GM19397 (cell line): ENCODE results near the gene SERPINA6.
"Not testable (repeated sequence)": the region's sequence is repeated elsewhere in the genome, so short reads cannot be mapped to it uniquely, and the experiment has no call there.

Experiments used
- ATAC-seq: cut with Tn5 transposase; IDR thresholded peaks from one replicate; pipeline ENCODE4 v1.9.1; 2021; ENCODE audit warnings: mild to moderate bottlenecking, moderate library complexity; ENCODE audit not compliant: unreplicated experiment

Gene SERPINA6

DNA sequence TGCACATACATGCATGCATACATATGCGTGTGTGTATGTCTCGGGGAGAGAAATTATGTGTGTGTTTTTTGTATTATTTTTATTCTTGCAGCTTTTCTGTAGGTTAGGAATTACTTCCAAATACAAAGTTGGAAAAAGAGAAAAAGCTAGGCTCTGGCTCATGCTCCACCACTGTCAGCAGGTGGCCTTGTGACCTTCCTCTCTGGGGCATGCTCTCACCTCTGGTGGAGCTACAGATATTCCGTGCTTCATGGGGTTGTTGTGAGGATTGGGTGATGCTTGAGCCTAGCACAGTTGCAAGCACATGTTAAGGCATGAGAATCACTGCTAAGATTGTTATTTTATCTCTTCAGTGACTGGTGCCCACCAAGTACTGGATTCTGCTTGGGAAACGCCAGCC is 6.7 kb upstream of the SERPINA6 start:
- ATAC-seq, result no peak

DNA sequence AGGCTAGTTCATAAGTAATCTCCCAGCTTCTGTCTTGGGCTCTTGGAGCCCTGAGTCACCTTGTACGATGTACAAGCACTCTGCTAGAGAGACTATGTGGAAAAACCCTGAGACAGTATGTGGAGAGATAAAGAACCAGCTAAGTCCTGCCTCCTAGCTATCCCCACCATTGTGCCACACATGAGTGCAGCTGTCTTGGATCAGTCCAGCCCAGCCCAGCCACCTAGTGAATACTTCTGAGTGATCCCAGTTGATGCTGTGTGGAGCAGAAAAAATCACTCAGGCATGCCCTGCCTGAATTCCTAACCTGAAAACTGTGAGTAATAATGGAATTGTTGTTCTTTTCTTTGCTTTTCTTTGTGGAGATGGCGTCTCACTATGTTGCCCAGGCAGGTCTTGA is 5.1 kb upstream of the SERPINA6 start:
- no peak for ATAC-seq

DNA sequence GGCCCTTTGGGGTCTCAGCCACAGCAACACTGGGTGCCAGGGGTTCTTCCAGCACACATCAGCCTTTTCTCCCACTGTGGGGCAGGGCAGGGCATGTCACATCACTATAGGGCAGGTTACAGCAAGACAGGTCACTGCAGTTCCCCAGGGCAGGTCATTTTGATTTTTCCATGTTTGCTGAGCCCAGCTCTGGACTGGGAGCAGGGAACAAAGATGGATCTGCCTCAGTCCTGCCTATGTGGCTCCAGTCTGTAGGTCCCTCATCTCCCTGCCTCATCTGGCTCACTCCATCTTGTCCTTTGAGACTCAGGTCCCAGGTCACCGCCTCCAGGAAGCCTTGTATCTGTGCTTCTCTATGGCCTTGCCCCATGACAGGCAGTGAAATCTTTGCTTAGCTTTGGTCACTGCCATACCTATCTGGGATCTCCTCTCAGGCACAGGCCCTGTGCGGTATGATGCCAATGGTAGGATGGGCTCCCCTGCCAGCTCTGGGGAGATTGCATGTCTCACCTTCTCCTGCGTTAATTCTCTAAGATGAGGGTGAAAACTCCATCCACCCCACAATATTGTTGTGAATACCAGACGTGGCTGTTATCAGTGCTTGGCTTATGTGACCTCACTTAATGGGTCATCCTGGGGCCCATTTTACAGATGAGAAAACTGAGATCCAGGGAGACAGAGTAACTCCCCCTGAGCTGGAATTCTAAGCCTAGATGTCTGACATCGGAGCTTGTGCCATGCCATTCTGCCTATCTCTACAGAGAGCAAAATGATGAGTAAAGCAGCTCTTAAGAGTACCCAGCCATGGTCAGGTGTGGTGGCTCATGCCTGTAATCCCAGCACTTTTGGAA is 1.5 kb downstream of the SERPINA6 start:
- no peak for ATAC-seq

- no peak for ATAC-seq
These were observed 2.9 kb downstream of the SERPINA6 start for GRCh38 chr14:94320243-94320642.

GRCh38 chr14:94317259-94317658 is 5.9 kb downstream of the SERPINA6 start:
- ATAC-seq, result no peak

DNA sequence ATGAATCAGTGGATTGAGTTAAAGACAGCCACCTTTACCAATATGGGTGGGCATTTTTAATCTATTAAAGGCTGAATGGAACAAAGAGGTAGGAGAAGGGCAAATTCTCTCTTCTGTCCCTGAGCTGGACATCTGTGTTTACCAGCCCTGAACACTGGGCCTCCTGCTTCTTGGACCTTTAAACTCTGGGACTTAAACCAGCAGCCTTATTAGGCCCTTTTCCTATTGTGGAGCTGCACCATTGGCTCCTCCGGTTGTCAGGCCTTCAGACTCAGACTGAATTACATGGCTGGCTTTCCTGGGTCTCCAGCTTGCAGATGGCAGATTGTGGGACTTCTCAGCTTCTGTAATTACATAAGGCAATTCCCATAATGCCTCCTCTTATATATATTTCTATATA is 6.4 kb downstream of the SERPINA6 start:
- no peak for ATAC-seq

DNA sequence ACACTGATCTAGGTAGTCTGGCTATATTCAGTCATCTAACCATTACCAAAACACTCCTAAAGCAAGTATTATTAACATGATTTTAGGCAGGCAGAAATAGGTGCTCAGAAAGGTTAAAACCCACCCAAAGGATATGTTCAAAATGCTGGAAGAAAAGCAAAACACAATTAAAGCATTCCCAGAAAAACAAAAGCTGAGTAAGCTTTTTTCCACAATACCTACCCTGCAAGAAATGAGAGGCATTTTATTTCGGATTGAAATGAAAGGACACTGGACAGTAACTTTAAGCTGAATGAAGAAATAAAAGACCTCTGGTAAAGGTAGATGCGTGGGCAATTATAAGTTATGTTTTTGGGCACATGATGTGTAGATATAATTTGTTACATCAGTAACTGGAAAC is 8.2 kb downstream of the SERPINA6 start:
- ATAC-seq, result no peak

DNA sequence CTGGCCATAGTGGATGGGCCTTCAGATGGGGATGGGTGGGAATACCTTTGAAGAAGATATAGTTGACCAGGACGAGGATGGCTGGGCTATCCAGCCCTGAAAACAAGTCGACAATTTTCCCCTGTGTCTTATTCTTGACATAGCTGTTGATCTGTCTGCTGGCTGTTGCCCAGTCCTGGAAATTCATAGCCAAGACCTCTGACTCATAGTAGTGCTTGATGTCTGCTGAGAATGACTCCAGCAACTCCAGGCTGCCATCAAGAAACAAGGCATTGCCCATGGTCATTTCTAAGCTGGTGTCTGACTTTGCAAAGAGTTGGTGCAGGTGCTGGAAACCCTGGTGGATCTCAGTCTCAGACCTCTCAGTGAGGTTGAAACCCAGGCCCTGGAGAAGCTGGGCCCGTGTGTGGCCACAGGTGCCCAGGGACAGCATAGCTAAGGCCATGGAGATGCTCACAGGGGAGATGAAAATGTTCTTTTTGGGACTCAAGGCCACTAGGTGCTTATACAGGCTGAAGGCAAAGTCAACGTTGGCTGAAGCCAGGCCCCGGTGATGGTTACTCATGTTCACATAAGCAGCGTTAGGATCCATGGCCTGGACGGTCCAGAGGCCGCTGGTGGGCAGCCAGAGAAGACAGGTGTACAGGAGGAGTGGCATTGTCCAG is 9.0 kb downstream of the SERPINA6 start:
- no peak for ATAC-seq

- no peak for ATAC-seq
These were observed 10.5 kb downstream of the SERPINA6 start for GRCh38 chr14:94312481-94313246.

DNA sequence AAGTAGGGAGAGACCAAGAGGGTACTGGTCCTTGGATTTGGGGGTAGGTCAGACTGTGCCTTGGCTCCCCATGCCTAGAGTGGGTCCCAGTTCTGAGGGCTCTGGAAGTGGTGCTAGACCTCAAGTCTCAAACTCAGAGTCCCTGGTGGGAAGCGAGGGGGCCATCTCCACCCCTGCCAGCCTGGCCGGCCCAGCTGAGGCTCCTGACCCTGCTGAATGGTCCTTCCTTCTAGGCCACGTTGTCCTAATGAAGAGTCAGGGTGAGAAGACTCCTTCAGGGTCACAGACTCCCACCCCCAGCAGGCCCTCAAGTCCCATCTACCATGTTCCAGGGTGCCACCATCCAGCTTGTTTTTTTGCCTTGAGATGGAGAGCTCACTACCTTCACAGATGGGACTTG is 12.9 kb downstream of the SERPINA6 start:
- no peak for ATAC-seq

DNA sequence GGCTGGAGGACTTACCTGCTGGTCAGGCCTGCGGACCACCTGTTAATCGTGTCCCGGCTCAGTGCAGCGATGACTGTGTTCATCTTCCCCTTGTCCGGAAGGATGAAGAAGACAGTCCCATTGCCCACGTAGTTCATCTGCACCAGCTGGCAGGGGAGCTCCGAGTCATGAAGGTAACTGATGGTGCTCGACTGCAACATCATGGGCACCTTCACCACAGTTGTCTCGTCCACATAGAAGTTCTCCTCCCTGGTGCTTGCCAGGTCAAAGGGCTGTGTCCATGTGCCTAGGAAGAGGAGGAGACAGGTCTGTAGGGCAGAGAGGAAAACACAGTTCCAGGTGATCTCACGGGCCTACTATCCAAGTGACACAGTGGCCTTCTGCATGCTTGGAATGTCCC is 13.4 kb downstream of the SERPINA6 start:
- ATAC-seq, result no peak

GRCh38 chr14:94307410-94307992 is 15.6 kb downstream of the SERPINA6 start:
- ATAC-seq, result no peak

DNA sequence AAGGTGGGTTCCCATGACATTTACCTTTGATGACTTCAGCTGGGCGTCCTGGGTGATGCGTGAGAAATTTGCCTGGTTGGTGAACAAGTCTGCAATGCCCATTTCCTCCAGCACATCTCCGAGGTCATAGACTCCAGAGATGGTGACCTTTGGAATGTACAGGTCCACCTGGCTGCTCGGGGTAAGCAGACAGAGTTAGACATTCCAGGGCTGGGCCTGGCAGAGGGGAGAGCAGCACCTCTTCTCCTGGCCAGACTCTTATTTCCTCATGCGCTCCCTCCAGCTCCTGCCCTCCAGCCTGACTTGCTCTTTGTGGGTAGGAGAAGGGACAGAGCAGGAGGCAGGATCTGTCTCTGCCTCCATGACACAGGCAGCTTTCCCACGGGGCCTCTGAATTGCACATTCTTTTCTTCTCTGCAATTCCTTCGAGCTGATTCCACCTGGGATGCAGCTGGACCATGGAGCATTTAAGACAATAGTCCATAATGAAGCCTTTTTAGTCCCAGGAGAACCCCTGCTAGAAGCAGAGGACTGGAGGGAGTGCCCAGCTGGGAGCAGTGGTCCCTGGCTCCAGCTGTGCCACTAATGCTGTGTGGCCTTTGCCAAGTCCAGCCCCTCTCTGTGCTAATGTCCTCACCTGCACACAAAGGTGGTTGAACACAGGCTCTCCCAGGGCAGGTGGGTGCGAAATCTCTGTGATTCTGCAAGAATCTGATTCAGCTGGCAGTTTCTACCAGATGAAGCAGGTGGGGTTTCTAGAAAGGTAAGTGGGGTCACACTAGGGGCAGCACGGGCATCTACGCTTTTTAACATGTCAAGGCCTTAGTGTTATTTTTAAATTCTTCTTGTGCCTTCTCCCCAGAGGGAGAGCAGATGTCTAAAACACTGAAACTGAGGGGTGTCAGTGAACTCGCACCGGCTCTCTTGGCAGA is 16.8 kb downstream of the SERPINA6 start:
- ATAC-seq, result no peak

DNA sequence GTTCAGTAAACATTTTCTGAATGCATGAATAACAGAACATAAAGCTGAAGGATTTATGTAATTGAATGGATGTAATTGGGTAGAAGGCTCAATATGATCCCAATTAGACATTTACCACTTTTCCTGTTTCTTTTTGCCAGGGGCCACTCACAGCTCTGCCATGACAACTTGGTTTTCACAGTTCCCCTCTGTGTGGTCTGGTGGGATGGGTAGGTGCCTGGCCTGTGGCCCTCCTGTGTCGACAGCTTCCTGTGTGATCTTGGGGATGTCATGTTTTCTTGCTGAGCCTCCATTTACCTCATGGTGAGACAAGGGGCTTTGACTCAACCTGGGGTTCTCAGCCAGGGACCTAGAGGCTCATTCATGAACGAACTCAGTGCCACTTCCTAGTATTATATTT is 17.5 kb downstream of the SERPINA6 start:
- no peak for ATAC-seq

DNA sequence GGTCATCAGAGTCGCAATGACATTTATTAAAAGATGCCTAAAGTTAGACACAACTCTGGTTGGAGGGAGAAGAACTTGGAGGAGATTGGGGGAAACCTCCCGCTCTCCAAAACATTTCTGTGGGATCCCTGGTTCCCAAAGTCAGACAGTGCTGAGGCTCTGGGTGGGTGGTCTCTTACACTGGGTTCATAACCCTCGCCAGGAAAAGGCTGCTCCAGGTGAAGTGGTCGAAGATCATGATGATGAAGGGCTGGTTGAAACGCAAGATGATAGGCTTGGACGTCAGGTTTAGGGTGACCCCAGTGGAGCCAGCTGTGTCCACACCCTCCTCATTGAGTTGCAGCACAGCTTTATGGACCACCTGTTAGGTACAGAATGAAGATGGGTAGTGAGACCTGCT is 18.9 kb downstream of the SERPINA6 start:
- no peak for ATAC-seq

DNA sequence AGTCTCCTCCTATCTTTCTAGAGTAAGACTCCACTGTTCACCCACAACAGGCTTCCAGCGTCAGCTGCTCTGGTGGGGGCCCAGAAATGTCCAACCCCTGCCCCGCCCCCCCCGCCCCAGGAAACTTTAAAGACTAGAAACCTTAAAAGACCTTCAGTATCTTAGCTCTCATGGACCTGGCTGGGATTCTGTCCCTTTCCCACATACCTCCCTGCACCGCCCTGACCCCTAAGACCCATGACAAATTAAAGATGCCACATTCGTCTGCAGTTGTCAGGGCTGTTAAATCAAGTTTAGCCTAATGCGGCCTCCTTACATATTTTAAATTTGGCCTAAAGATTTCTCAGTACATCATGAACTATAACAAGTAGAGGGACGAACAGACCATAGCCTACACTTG is 20.0 kb downstream of the SERPINA6 start:
- no peak for ATAC-seq

DNA sequence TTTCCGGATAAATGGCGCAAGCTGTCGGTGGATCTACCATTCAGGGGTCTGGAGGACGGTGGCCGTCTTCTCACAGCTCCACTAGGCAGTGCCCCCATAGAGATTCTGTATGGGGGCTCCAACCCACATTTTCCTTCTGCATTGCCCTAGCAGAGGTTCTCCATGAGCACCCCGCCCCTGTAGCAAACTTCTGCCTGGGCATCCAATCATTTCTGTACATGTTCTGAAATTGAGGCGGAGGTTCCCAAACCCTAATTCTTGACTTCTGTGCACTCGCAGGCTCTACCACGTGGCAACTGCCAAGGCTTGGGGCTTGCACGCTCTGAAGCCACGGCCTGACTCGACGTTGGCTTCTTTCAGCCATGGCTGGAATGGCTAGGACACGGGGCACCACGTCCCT is 25.0 kb downstream of the SERPINA6 start:
- no peak for ATAC-seq

- not testable (repeated sequence) for ATAC-seq
These were observed 27.0 kb downstream of the SERPINA6 start for GRCh38 chr14:94296181-94296545.

- no peak for ATAC-seq
These were observed 27.6 kb downstream of the SERPINA6 start for GRCh38 chr14:94295360-94296180.

DNA sequence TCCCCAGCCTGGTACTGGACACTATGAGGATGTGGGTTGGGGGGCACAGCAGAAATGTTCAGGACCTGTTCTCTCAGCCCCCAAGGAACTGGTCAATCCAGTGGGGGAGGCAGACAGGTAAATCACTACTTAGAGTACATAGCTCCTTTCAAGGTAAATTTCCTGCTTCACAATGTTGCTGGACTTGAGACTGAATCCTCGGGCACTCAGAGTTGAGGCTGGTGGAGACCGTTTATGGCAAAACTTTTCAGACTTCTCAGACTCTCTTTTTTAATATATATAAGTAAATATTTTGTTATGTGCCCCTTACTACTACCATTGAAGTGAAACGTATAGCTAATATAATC is 29.6 kb downstream of the SERPINA6 start:
- no peak for ATAC-seq
